ENCODE results near the gene CLCC1.

GRCh38 chr1:108972951-108973350 lies 9.7 kb upstream of the CLCC1 start:
- TF ChIP-seq ZNF274 (IDR thresholded peaks at IDR 0.05; ENCODE audit: low read depth, low read length) = no peak
- no peak for TF ChIP-seq YY1 (IDR thresholded peaks at IDR 0.05; ENCODE audit: insufficient read depth, insufficient read length)

Data from NT2/D1 (cell line).